Endothelial cell of umbilical vein (primary cell): ENCODE measurements around the gene GDI1. TPM values are rescaled to one million over a fixed set of nuclear protein-coding genes. Genes with fewer than 3 reads are reported as not detected.

Source experiments
- BruUV-seq: library from RNA; stranded (reverse); fragments of 400-500 nt; replicated peaks from 2 replicates; lab custom pipeline; 2021; lab: Mats Ljungman, UMichigan
- CTCF ChIA-PET: fragments of 300-600, 350-600 bp; sonication (Branson Sonifier 250); formaldehyde crosslinking; loops from one replicate; lab custom pipeline; 2021; ENCODE audit warnings: antibody characterized with exemption, inconsistent platforms; lab: Charles Lee
- POLR2A ChIA-PET: fragments of 300-600, 350-600 bp; sonication (Branson Sonifier 250); formaldehyde crosslinking; loops from one replicate; lab custom pipeline; 2021; ENCODE audit warnings: antibody characterized with exemption, inconsistent platforms; lab: Charles Lee
- DNase-seq: peaks from one replicate; pipeline ENCODE4 v3.0.0-alpha.2; 2011; ENCODE audit warnings: low read depth, low spot score
- FAIRE-seq: peaks from 2 replicates; lab custom pipeline; 2011; peaks lifted over from hg19 to GRCh38; lab: Jason Lieb, UNC
- H2AFZ ChIP-seq: 2 replicates; pipeline ENCODE4 v1.6.0; 2012; ENCODE audit warnings: low read depth, low read length, control low read depth, inconsistent platforms
- H3K27ac ChIP-seq: 2 replicates; pipeline ENCODE4 v1.5.1; 2011; ENCODE audit warnings: low read depth, mild to moderate bottlenecking, control low read depth, low read length, moderate library complexity; ENCODE audit not compliant: insufficient read depth
- H3K27me3 ChIP-seq, 2 experiments: 2 replicates each; pipeline versions ENCODE4 v1.6.0 to v1.6.1; 2011; ENCODE audit warnings: low read length in 2 of 2, mixed read lengths in 1 of 2; ENCODE audit not compliant: control insufficient read depth in 2 of 2, insufficient read depth in 2 of 2
- H3K36me3 ChIP-seq, 2 experiments: 2 replicates in 1 of 2; 3 replicates in 1 of 2; pipeline ENCODE4 v1.5.1; 2011; ENCODE audit warnings: low read length in 2 of 2, mild to moderate bottlenecking in 1 of 2, moderate library complexity in 1 of 2; ENCODE audit not compliant: control insufficient read depth in 2 of 2, insufficient read depth in 2 of 2; ENCODE audit errors: extremely low read depth in 1 of 2
- H3K4me1 ChIP-seq: 3 replicates; pipeline ENCODE4 v1.5.1; 2011; ENCODE audit warnings: mild to moderate bottlenecking, low read length; ENCODE audit not compliant: control insufficient read depth, insufficient read depth; ENCODE audit errors: extremely low read depth
- H3K4me2 ChIP-seq: 2 replicates; pipeline ENCODE4 v1.6.1; 2011; ENCODE audit warnings: low read length, control low read depth, mixed read lengths; ENCODE audit not compliant: insufficient read depth
- H3K4me3 ChIP-seq, 3 experiments: fragments of 200-600 bp in 1 of 3; sonication (generic), shearing (Covaris generic) in 1 of 3; replicated peaks in 1 of 3; 2 replicates each; pipeline ENCODE4 v1.5.1; 2011 to 2016; ENCODE audit warnings: control low read depth in 3 of 3, low read length in 3 of 3, mild to moderate bottlenecking in 2 of 3, inconsistent platforms in 1 of 3, low read depth in 1 of 3, moderate library complexity in 1 of 3; ENCODE audit not compliant: insufficient read depth in 1 of 3
- H3K79me2 ChIP-seq: 2 replicates; pipeline ENCODE4 v1.6.0; 2012; ENCODE audit warnings: low read length, inconsistent platforms; ENCODE audit not compliant: control insufficient read depth, insufficient read depth
- H3K9ac ChIP-seq: replicated peaks from 2 replicates; pipeline ENCODE3; 2011; ENCODE audit warnings: low read length, control low read depth; ENCODE audit not compliant: insufficient read depth; ENCODE audit errors: extremely low read depth
- H3K9me1 ChIP-seq: replicated peaks from 3 replicates; pipeline ENCODE4 v1.6.0; 2011; ENCODE audit warnings: mild to moderate bottlenecking, low read length; ENCODE audit not compliant: control insufficient read depth, insufficient read depth; ENCODE audit errors: extremely low read depth
- H3K9me3 ChIP-seq: replicated peaks from 2 replicates; pipeline ENCODE4 v1.5.1; 2012; ENCODE audit warnings: low read length, inconsistent platforms; ENCODE audit not compliant: control insufficient read depth, insufficient read depth
- H4K20me1 ChIP-seq: replicated peaks from 2 replicates; pipeline ENCODE3; 2011; ENCODE audit warnings: mild to moderate bottlenecking, low read length; ENCODE audit not compliant: control insufficient read depth, insufficient read depth; ENCODE audit errors: extremely low read depth
- CTCF ChIP-seq, 2 donors: IDR thresholded peaks; 1 replicate in 1 of 2; 2 replicates in 1 of 2; pipeline ENCODE4 v1.5.1; 2011; ENCODE audit warnings: low read length in 2 of 2, mild to moderate bottlenecking in 2 of 2, moderate library complexity in 2 of 2, control low read depth in 1 of 2, inconsistent platforms in 1 of 2, low read depth in 1 of 2; ENCODE audit not compliant: insufficient read depth in 1 of 2; ENCODE audit errors: extremely low read depth in 1 of 2
- EZH2 ChIP-seq: IDR thresholded peaks from 2 replicates; pipeline ENCODE4 v1.6.1; 2012; ENCODE audit warnings: borderline replicate concordance, low read depth, mild to moderate bottlenecking, moderate library complexity, low read length, inconsistent platforms; ENCODE audit not compliant: severe bottlenecking
- FOS ChIP-seq: IDR thresholded peaks from 2 replicates; pipeline ENCODE4 v1.6.1; 2011; ENCODE audit warnings: mild to moderate bottlenecking, low read length, moderate library complexity, borderline replicate concordance; ENCODE audit not compliant: insufficient read depth
- GATA2 ChIP-seq: IDR thresholded peaks from 2 replicates; pipeline ENCODE4 v1.7.0; 2011; ENCODE audit warnings: low read depth, mild to moderate bottlenecking, moderate library complexity, mixed read lengths, low read length; ENCODE audit not compliant: insufficient read length, insufficient read depth
- JUN ChIP-seq: IDR thresholded peaks from 2 replicates; pipeline ENCODE4 v1.6.1; 2011; ENCODE audit warnings: borderline replicate concordance, low read depth; ENCODE audit not compliant: insufficient read length, insufficient read depth
- MAX ChIP-seq: IDR thresholded peaks from 2 replicates; pipeline ENCODE4 v1.6.1; 2011; ENCODE audit not compliant: insufficient read depth, insufficient read length
- MYC ChIP-seq: IDR thresholded peaks from one replicate; pipeline ENCODE4 v1.6.1; 2011; ENCODE audit warnings: mild to moderate bottlenecking, low read depth, low read length
- POLR2A ChIP-seq: IDR thresholded peaks from 2 replicates; pipeline ENCODE4 v1.6.1; 2012; ENCODE audit warnings: low read depth, mild to moderate bottlenecking, control low read depth, low read length
- POLR2AphosphoS5 ChIP-seq: IDR thresholded peaks from 2 replicates; pipeline ENCODE4 v1.6.1; 2012; ENCODE audit warnings: low read depth, mild to moderate bottlenecking, control low read depth, low read length, moderate library complexity; ENCODE audit not compliant: insufficient read depth
- dilution Hi-C: fragments of 300-500 bp; cut with MboI; formaldehyde crosslinking; loops from one replicate; pipeline ENCODE4 v1.15.0; 2019; ENCODE audit warnings: low sequenced_read_pairs; ENCODE audit not compliant: extremely low pct_ligation_motif_present
- intact Hi-C: fragments of 100-400 bp; cut with micrococcal nuclease; formaldehyde crosslinking; loops from one replicate; pipeline ENCODE4 v1.10.0; 2022
- polyA plus RNA-seq, 4 experiments: library from polyadenylated mRNA; depleted of rRNA in 3 of 4; stranded (reverse) in 3 of 4; unstranded in 1 of 4; fragments of >200 nt; gene quantifications; 2 replicates each; pipeline versions ENCODE4 v1.2.1 to v1.2.3, GENCODE V29; 2011 to 2012; ENCODE audit warnings: missing spikeins in 1 of 4
- total RNA-seq: library from RNA; stranded (reverse); gene quantifications from 2 replicates; pipeline ENCODE4 v1.2.3, GENCODE V29; 2021

The GDI1 gene
- total and polyA plus RNA-seq, 2 donors (not counting 3 experiments of a cell fraction or from before 2014, with no cell fraction given), result 128 to 247 TPM

- no peaks in the 10 kb centered on the region for H3K9me3 ChIP-seq
- intact Hi-C loops, result no loop called here
- CTCF ChIA-PET, result no interaction called here
These were observed 25.4 kb downstream of the GDI1 start for GRCh38 chrX:154462396-154462795.

More at GRCh38 chrX:154462396-154462795, 25.4 kb downstream of the GDI1 start:
- Histone ChIP-seq H3K4me1 (peaks cover 7% of the 10 kb centered on the region), H4K20me1 (no peaks in the 10 kb centered on the region), H2AFZ (no peak overlapping the region), H3K9me1 (no peaks in the 10 kb centered on the region), H3K36me3 (peaks cover 0 to 26% of the 10 kb centered on the region in 2 experiments), H3K27ac (no peak overlapping the region), H3K9ac (no peak overlapping the region), H3K27me3 (no peaks in the 10 kb centered on the region), H3K79me2 (peaks cover 25% of the 10 kb centered on the region), H3K4me2 (no peak overlapping the region), H3K4me3 (no peak overlapping the region)
- DNase-seq, result no peak
- BruUV-seq, result no TSS peak
- TF ChIP-seq EZH2, result no peak
- TF ChIP-seq MYC, result no peak
- TF ChIP-seq JUN, result no peak
- no peak for TF ChIP-seq POLR2A
- TF ChIP-seq MAX, result no peak
- TF ChIP-seq GATA2, result no peak
- no peak for TF ChIP-seq FOS
- no peak for TF ChIP-seq POLR2AphosphoS5
- TF ChIP-seq CTCF (IDR thresholded peaks at IDR 0.05; ENCODE audit: extremely low read depth in 1 of 2, insufficient read depth in 1 of 2, low read depth in 1 of 2, low read length in 2 of 2), result no peak
- POLR2A ChIA-PET, result no interaction called here
- FAIRE-seq, result no peak
- dilution Hi-C loops, result no loop called here
